ENCODE results near the gene LY6G5B.

GRCh38 chr6:31710523-31711219, 40.9 kb downstream of the LY6G5B start:
- TF ChIP-seq, protein P1, sequence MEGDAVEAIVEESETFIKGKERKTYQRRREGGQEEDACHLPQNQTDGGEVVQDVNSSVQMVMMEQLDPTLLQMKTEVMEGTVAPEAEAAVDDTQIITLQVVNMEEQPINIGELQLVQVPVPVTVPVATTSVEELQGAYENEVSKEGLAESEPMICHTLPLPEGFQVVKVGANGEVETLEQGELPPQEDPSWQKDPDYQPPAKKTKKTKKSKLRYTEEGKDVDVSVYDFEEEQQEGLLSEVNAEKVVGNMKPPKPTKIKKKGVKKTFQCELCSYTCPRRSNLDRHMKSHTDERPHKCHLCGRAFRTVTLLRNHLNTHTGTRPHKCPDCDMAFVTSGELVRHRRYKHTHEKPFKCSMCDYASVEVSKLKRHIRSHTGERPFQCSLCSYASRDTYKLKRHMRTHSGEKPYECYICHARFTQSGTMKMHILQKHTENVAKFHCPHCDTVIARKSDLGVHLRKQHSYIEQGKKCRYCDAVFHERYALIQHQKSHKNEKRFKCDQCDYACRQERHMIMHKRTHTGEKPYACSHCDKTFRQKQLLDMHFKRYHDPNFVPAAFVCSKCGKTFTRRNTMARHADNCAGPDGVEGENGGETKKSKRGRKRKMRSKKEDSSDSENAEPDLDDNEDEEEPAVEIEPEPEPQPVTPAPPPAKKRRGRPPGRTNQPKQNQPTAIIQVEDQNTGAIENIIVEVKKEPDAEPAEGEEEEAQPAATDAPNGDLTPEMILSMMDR (conservative IDR thresholded peaks at IDR 0.05) = no peak
- no peak for TF ChIP-seq ZFX (IDR thresholded peaks at IDR 0.05)
